Stimulated activated CD8-positive, alpha-beta memory T cell treated with anti-CD3 and anti-CD28 coated beads, Interleukin-15, amount 100 ng/mL, for 24 hours (primary cell): ENCODE results near the gene CTBS.
A peak's percentile ranks its signal among the peaks of the same experiment; 100 is the strongest.

Source experiments
- DNase-seq: peaks from one replicate; pipeline ENCODE4 v3.0.0-alpha.2; 2020; ENCODE audit warnings: low read depth

The CTBS gene

GRCh38 chr1:84506002-84506728 lies 68.1 kb downstream of the CTBS start, which contains the start of the genes GNG5 and SPATA1:
Gene GNG5 (minus strand): TSS chr1:84506581. CDS start chr1:84506091, 490 bp downstream.
Gene SPATA1 (plus strand): TSS chr1:84506386. CDS start chr1:84516360, 9,974 bp downstream.
- DNase-seq = peak; percentile 97

- DNase-seq = no peak
These were observed 68.7 kb downstream of the CTBS start for GRCh38 chr1:84505493-84506001.

GRCh38 chr1:84504580-84505492 lies 69.4 kb downstream of the CTBS start:
- DNase-seq = no peak

- no peak for DNase-seq
These were observed 71.3 kb downstream of the CTBS start for GRCh38 chr1:84502927-84503326.
